ENCODE data around the gene ARR3.

DNA sequence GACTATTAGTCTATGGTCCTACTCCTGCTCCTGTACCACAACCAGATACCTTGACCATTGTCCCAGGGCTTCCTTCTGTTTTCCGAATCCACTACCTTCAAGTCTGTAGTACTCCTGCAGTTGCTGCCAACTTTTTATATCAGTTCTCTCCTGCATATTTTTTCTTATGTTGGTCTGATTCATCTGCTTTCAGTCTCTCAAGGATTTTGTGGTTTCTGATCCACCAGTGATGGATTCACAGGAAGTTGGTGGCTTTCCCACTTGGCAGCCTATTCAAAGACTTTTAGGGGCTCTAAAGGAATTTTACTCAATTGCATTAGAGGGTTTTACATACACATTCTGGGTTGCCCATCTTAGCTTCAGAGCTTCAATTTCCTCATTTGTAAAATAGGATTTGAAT lies 45.4 kb downstream of the ARR3 start:
- TF ChIP-seq EZH2phosphoT487 (IDR thresholded peaks at IDR 0.05; ENCODE audit: borderline replicate concordance, low read length) (no peak), CTCF (IDR thresholded peaks at IDR 0.05; ENCODE audit: low read depth, low read length, poor library complexity, severe bottlenecking) (no peak)
